GM19099 (cell line): ENCODE measurements around the gene BTBD17.

Experiments used
- POLR2A ChIP-seq: IDR thresholded peaks from 3 replicates; pipeline ENCODE4 v1.6.1; 2011; ENCODE audit warnings: low read depth; ENCODE audit not compliant: insufficient read length; ENCODE audit errors: extremely low read depth

BTBD17 gene

DNA sequence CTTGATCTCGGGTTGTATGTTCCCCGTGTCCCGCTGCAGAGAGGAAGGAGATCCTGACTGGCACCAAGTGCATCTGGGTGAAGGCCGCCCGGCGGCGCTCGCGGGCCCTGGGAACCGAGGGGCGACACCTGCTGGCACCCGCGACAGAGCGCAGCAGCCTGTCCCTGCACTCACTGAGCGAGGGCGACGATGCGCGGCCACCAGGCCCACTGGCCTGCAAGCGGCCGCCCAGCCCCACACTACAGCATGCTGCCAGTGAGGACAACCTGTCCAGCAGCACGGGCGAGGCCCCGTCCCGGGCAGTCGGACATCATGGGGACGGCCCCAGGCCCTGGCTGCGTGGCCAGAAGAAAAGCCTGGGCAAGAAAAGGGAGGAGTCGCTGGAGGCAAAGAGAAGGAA is 7.5 kb downstream of the BTBD17 start:
- no peak for TF ChIP-seq POLR2A

DNA sequence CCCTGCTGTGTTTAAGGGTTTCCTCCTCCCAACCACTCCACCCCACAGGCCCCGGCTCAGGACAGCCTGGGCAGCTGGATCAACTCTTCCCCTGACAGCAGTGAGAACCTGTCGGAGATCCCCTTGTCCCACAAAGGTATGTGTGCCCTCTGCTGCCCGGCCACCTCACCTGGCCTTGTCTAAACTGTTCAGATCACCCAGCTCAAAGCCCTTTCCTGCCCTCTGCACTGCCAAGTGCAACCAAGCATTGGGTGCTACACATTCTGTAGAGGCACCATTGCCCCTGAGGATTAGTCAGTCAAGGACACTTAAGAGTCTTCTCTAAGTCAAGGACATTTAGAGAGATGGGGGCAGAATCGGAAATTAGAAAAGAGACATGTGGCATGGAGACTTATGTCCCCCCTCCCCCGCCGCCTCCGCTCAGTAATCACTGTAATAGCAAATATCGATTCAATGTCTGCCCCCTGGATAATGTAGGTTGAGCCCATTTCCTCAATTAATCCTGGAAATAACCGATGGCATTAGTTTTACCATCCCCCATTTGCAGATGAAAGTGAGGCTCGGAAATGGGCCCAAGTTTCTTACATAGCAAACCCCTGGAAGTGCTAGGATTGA is 8.1 kb downstream of the BTBD17 start:
- no peak for TF ChIP-seq POLR2A

DNA sequence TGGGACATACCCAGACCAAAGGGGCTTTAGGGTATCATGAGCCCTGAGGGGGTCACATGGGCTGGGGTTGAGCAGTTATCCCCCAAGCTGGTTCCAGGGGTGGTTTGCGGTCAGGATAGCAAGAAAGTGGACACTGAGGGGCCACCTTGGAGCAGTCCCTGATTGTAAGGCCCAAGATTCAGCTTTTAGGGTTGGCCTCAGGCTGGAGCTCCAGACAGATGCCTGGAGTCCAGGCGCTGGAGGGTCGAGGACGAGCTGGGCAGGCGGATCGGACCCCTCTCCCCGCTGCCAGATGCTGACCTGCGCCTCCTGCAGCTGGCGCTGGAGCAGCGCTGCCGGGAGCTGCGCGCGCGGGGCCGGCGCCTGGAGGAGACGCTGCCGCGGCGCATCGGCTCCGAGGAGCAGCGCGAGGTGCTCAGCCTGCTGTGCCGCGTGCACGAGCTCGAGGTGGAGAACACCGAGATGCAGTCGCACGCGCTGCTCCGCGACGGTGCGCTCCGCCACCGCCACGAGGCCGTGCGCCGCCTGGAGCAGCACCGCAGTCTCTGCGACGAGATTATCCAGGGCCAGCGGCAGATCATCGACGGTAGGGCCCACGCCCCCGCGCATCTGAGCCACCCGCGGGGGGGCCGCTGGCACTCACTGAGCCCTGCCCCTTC is 10.0 kb downstream of the BTBD17 start:
- no peak for TF ChIP-seq POLR2A

GRCh38 chr17:74350486-74350885 is 11.2 kb downstream of the BTBD17 start:
- no peak for TF ChIP-seq POLR2A

DNA sequence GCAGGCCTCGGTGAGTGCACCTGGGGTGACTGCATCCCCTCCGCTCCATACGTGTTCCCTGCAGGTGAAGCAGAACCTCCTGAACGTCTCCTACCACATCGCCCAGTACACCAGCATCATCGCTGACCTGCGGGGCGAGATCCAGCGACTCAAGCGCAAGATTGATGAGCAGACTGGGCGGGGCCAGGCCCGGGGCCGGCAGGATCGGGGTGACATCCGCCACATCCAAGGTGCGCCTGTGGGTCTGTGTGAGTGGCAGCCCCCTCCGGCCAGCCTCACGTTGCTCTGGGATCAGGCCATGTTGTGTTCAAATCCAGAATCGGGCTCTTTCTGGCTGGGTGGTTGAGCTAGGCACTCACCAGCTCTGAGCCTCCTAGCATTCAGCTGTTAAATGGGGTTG is 12.5 kb downstream of the BTBD17 start:
- TF ChIP-seq POLR2A, result no peak

DNA sequence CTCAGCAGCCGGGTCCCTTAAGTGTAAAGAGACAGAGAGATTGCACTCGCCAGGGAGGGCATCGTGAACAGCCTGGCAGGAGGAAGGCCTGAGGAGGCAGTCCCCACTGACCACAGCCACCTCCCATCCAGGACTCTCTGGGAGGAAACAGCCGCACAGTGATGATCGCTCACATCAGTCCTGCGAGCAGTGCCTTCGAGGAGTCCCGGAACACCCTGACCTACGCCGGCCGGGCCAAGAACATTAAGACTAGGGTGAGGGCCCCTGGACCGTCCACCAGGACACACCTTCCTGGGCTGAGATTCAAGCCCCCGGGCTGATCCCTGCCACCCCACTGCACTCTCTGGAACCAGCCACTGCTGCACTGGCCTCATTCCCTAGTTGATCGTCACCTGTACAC is 14.0 kb downstream of the BTBD17 start:
- no peak for TF ChIP-seq POLR2A

DNA sequence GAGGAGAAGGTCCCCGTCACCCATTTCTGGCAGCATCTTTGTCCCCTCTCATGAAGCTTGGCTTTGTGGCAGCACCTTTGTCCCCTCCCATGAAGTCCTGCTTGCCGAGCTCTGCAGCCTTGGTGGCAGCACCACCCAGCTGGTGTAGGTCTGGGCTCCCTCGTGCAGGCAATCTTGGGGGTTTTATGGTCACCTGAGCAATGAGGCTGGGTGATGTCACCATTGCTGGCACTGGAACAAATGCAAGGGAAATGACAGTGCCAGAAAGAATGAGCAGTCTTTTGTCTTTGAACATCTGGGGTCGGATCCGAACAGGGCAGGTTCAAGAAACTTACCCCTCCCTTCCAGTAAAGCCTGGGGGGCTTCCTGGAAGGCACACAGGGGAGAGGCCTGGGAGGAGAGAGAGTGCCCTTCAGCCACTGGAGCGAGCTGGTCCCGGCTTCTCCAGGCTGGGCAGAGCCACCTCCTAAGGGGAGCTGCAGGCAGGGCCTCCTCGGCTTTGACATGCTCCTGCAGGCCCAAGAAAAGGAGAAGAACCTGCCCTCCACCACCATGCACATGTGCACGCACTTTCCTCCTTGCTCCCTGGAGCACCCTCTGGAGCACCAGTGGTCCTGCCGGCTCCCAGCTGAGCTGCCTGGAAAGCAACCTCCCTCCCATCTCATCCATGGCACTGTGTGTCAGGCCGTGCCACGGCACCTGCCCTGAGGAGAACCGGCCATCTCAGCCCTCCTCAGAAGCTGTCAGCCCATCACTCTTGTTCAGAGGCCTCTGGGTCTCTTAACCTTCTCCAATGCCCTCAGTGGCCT is 16.0 kb downstream of the BTBD17 start:
- no peak for TF ChIP-seq POLR2A

- TF ChIP-seq POLR2A, result no peak
Measured at GRCh38 chr17:74344658-74345057, 17.0 kb downstream of the BTBD17 start.

GRCh38 chr17:74343526-74344284 is 18.0 kb downstream of the BTBD17 start:
- no peak for TF ChIP-seq POLR2A

DNA sequence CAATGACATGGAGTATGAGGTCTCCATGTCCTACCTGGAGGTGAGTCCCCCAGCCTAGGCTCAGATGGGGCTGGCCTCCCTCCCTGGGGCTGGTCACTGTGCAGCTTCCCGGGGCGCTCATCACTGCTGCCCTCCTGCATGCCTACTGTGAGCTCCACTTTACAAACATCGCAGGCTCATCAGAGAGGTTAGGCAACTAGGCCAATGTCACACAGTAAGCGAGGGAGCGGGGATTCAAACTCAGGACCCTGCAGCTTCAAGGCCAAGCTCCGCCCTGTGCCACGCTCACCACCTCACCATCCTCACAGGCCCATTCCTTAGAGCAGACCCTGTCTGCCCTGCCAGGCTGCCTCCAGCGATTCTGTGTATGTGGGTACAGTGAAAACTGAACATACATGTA is 18.5 kb downstream of the BTBD17 start:
- no peak for TF ChIP-seq POLR2A

DNA sequence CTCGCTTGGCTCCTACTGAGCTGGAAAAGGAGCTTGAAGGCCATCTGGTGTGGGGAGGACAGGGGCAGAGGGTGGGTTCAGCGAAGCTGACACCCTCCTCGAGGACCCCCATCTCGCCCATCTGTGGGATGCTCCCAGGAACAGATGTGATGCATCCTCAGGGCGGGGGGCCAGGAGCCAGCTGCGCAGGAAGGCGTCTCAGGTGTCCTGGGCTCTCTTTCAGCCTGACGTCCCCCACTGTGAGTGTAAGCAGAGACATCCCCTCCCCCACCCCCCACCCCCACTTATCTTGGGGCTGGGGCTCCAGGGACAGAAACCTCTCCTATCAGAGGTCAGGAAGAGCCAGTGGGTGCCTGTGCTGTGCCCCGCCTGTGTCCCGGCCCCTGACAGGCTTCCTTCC is 19.4 kb downstream of the BTBD17 start:
- no peak for TF ChIP-seq POLR2A

DNA sequence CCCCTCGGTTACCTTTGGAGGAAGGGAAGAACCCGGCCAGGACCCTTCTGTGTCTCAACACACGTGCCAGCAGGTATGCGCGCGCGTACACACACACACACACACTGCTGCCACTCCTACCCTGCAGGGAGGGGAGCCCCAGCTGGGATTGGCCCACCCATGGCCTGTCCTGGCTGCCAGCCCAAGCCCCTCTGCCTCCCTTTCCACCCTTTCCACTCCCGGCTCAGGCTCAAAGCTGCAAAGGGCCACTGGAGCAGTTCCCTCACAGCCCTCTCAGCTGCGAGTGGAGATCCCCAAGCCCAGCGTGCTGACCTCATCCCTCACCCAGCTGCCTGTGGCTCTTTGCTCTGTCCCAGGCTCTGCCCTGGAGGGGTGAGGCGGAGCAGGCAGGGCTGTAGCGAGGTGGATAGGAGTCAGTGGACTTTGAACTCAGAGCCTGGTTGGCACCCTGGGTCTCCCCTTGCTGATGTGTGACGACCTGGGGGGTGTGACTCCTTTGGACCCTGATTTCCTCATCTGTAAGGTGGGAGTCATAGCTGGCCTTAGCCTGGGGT is 21.1 kb downstream of the BTBD17 start:
- no peak for TF ChIP-seq POLR2A

- no peak for TF ChIP-seq POLR2A
Measured at GRCh38 chr17:74339537-74340195, 22.0 kb downstream of the BTBD17 start.

DNA sequence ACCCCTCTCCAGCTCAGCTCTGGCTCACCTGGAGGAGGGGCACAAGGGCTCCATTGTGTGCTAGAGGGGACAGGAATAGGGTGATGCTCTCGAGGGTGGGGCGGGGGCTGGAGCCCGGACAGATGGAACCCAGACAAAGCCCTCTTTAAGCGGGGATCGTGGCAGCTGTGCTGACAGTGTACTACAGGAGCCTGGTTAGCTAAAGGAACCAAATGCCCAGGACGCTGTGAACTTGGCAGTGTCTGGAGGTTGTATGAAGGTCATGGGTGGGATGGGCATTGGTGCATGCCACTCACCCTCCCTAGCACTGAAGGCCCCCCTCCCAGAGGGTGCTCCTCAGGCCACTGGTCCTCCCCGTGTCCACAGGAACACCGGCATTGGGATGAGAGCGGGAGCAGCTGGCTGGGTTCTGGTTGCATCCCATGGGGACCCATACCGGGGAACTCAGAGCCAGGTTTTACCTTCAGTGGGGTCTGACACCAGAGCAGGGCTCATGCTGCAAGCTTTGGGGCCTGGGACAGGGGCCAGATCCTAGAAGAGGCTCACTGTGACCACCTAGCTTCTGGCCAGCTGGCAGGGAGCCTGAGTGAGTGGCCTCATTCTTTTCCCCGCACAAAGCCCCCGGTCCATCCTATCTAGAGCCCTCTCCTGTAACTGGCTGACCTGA is 23.7 kb downstream of the BTBD17 start:
- no peak for TF ChIP-seq POLR2A
